ENCODE data around the gene DNAJC13.

The DNAJC13 gene

GRCh38 chr3:132486099-132486498 lies 68.8 kb downstream of the DNAJC13 start:
- DNase-seq (ENCODE audit: low read depth) = no peak

GRCh38 chr3:132488151-132488550 lies 70.8 kb downstream of the DNAJC13 start:
- no peak for DNase-seq (ENCODE audit: low read depth)

- DNase-seq (ENCODE audit: low read depth) = no peak
Observed at GRCh38 chr3:132499071-132499470, 81.8 kb downstream of the DNAJC13 start.

- DNase-seq (ENCODE audit: low read depth) = no peak
Observed at GRCh38 chr3:132503559-132503958, 86.3 kb downstream of the DNAJC13 start.

GRCh38 chr3:132504375-132504933 lies 87.2 kb downstream of the DNAJC13 start:
- no peak for DNase-seq (ENCODE audit: low read depth)

- no peak for DNase-seq (ENCODE audit: low read depth)
Observed at GRCh38 chr3:132507657-132508056, 90.4 kb downstream of the DNAJC13 start.

GRCh38 chr3:132509096-132509495 lies 91.8 kb downstream of the DNAJC13 start:
- no peak for DNase-seq (ENCODE audit: low read depth)

- DNase-seq (ENCODE audit: low read depth) = no peak
Observed at GRCh38 chr3:132509506-132509905, 92.2 kb downstream of the DNAJC13 start.

GRCh38 chr3:132513057-132513456 lies 95.8 kb downstream of the DNAJC13 start:
- DNase-seq (ENCODE audit: low read depth) = no peak

GRCh38 chr3:132517311-132517710 lies 100.0 kb downstream of the DNAJC13 start:
- no peak for DNase-seq (ENCODE audit: low read depth)

GRCh38 chr3:132519914-132520313 lies 102.6 kb downstream of the DNAJC13 start:
- no peak for DNase-seq (ENCODE audit: low read depth)

- DNase-seq (ENCODE audit: low read depth) = no peak
Observed at GRCh38 chr3:132521901-132522300, 104.6 kb downstream of the DNAJC13 start.

GRCh38 chr3:132522353-132522752 lies 105.1 kb downstream of the DNAJC13 start:
- no peak for DNase-seq (ENCODE audit: low read depth)

GRCh38 chr3:132530624-132531023 lies 113.3 kb downstream of the DNAJC13 start:
- DNase-seq (ENCODE audit: low read depth) = no peak

GRCh38 chr3:132535575-132536441 lies 118.5 kb downstream of the DNAJC13 start:
- DNase-seq (ENCODE audit: low read depth) = no peak

- no peak for DNase-seq (ENCODE audit: low read depth)
Observed at GRCh38 chr3:132536442-132537153, 119.3 kb downstream of the DNAJC13 start.

- no peak for DNase-seq (ENCODE audit: low read depth)
Observed at GRCh38 chr3:132537297-132537696, 120.0 kb downstream of the DNAJC13 start.

- no peak for DNase-seq (ENCODE audit: low read depth)
Observed at GRCh38 chr3:132538072-132538471, 120.8 kb downstream of the DNAJC13 start.

GRCh38 chr3:132539681-132540080 lies 122.4 kb downstream of the DNAJC13 start:
- DNase-seq (ENCODE audit: low read depth) = no peak

GRCh38 chr3:132542577-132542976 lies 125.3 kb downstream of the DNAJC13 start:
- DNase-seq (ENCODE audit: low read depth) = no peak

- DNase-seq (ENCODE audit: low read depth) = peak; percentile 86
Observed at GRCh38 chr3:132543011-132543739, 125.9 kb downstream of the DNAJC13 start.

- no peak for DNase-seq (ENCODE audit: low read depth)
Observed at GRCh38 chr3:132544130-132544529, 126.8 kb downstream of the DNAJC13 start.
